Hepatic stellate cell (primary cell): Measurements from ENCODE around the gene UBE2D4.
"Not testable (repeated sequence)": the region's sequence is repeated elsewhere in the genome, so short reads cannot be mapped to it uniquely, and the experiment has no call there.

ENCODE experiments used
- DNase-seq: peaks from one replicate; pipeline ENCODE4 v3.0.0; 2011; ENCODE audit warnings: low spot score

Gene UBE2D4

GRCh38 chr7:43914795-43915194 is 11.4 kb upstream of the UBE2D4 start:
- no peak for DNase-seq

DNA sequence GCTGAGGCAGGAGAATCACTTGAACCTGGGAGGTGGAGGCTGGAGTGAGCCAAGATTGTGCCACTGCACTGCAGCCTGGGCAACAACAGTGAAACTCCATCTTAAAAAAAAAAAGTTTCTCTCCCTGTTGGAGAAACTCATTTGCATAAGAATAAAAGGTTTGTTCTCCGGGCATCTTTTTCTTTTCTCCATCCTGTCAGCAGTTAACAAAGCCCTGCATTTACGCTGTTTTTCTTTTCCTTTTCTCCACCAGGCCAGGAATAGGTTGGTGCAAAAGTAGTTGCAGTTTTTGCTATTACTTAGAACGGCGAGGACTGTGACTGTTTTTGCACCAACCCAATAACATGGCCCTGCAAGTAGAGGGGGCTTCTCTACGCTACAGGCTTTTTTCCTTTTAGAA is 10.3 kb upstream of the UBE2D4 start:
- DNase-seq, result no peak

DNA sequence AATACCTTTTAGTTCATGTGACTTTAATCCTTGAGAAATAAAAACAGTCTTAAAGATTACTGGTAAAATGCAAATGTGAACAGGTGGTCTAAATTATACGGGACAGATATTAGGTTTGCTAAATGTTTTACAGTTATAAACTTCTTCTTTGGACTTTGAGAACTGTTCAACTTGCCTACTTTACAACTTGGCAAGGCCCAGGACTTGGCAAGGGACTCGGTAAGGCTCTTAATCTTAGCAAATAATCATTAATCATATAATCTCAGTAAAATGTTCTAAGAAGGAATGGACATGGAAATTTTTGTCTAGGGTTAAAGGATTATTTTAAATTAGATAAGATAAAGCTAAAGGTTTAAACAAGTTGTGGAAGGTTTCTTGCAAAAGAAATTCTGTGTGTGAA is 4.8 kb upstream of the UBE2D4 start:
- no peak for DNase-seq

DNA sequence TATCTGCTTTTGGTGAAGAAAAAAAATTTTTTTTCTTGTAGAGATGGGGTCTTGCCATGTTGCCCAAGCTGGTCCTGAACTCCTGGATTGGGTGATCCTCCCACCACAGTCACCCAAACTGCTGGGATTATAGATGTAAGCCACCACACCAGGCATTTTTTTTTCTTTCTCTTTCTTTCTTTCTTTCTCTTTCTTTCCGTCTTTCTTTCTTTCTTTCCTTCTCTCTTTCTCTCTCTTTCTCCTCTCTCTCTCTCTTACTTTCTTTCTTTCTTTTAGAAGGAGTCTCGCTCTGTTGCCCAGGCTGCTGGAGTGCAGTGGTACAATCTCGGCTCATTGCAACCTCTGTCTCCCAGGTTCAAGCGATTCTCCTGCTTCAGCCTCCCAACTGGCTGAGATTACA is 3.5 kb upstream of the UBE2D4 start:
- no peak for DNase-seq

DNA sequence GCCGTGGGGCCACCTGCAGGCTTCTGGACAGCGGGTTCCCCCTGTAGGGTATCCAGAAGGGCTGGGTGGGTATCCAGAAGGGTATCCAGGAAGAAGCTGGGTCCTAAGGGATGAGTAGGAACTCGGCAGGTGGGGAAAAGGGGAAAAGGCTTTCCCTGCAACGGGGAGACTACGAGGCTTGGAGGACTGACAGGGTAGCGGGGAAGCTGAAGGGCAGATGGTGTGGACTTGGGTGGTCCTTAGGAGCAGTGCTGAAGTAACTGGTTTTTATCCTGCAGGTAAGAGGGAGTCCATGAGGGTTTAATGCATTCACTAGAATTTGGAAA is 525 bp downstream of the UBE2D4 start:
- DNase-seq, result no peak

DNA sequence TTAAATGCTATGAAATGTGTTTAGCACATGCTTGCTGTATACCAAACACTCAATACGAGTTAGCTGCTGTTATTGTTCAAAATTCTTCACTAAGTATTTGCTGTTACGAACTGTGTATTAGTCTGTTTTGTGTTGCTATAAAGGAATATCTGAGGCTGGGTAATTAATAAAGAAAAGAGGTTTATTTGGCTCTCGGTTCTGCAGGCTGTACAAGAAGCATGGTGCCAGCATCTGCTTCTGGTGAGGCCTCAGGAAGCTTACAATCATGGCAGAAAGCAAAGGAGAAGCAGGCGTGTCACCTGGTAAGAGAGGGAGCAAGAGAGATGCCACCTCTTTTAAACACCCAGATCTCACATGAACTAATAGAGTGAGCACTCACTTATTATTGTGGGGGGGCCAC is 1.6 kb downstream of the UBE2D4 start:
- DNase-seq, result no peak

- no peak for DNase-seq
Measured at GRCh38 chr7:43929529-43930457, 3.6 kb downstream of the UBE2D4 start.

DNA sequence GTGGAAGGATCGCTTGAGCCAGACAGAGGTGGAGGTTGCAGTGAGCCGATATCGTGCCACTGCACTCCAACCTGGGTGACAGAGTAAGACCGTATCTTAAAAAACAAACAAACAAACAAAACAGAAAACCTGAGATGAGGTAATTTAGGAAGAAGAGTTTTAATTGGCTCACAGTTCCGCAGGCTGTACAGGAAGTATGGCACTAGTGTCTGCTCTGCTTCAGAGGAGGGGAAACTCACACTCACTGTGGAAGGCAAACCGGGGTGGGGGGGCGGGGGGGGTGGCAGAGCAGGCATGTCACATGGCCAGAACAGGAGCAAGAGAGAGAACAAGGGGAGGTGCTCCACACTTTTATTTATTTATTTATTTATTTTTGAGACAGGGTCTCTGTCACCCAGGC is 5.1 kb downstream of the UBE2D4 start:
- DNase-seq, result no peak

DNA sequence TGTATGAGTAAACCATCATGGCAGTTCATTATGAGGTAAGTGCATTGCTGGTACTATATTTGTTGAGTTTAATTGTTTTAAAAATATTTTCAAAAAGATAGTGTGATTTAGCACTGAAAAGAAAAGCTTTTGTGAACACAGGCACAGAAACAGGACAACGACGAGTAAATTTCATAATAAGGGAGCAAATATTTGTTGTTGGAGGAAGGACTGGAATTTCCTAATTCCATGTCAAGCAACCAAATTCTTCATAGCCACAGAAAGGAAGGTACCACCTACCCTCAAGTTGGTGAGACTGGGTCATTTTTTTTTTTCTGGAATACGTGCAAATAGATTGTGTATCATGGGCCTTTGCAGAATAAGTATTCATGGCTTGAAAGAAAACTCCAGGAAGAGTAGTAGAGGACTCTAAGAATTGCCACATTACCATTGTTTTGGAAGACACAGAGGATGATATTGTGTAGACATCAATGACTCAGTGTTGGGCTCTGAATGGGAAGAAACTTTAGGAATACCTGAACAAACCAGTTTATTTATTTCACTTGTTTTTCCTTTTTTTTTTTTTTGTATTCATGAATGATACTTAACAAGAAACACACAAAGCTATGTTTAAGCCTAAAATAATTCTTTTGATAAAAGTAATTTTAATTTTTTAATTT is 7.8 kb downstream of the UBE2D4 start:
- no peak for DNase-seq

GRCh38 chr7:43937444-43937843 is 11.2 kb downstream of the UBE2D4 start:
- DNase-seq, result no peak

DNA sequence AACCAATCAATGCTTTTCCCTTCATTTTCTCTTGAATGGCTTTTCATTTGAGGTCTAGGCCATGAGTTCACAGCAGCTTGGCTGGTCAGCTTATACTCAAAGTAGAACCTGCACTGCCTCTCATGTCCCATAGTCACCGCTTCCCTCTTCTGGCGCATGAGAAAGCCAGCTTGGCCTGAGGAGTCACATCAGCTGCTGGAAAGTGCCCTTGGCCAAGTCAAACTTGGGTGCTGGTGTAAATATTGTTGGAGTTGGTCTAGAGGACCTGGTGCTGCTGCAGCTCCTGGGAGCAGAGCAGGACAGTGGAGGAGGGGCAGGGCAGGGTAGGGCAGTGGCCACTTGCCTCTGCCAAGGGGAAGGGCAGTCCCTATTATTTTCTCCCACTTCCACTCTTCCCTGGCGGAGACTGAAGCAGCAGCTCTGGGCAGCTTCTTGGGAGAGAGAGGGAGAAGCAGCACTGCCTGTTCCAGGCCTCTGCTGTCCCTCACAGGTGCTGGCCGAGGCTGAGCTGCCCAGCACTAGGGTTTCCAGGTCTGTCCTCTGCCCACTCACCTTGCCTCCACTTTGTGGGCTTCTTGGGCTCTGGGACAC is 12.8 kb downstream of the UBE2D4 start:
- DNase-seq, result no peak

- no peak for DNase-seq
Measured at GRCh38 chr7:43942250-43942649, 16.0 kb downstream of the UBE2D4 start.

GRCh38 chr7:43942997-43943396 is 16.8 kb downstream of the UBE2D4 start:
- DNase-seq, result no peak

DNA sequence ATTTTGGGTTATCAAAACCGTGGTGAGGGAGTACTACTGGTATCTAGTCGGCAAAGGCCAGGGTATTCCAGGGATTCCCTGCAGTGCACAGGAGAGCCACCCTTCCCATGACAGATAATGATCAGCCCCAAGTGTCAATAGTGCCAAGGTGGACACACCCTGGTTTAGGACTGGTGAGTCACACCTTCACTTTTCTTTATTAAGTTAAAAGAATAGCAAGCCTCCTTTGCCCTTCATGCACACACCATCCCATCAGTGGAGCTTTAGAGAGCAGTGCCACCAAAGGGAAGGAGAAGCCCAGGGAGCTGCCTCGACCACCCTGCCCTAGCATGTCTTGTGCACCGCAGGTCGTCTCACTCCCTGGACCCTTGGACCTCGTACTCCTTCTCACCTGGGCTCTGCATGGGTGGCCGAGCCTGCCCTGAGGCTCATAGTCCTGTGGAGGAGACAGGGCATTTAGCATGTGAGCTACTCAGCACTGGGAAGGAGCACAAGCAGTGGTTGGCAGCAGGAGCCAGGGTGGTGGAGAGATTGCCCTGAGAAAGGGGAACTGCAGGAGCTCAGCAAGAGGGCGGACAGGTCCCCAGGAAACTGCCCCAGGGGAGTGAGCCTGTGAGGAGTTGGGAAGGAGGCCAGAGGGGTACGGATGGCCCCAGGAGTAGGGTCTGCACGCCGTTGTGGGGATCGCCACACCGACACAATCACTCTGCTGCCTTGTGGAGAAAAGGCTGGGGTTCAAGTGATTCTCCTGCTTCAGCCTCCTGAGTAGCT is 17.4 kb downstream of the UBE2D4 start:
- no peak for DNase-seq

GRCh38 chr7:43944286-43944685 is 18.1 kb downstream of the UBE2D4 start:
- no peak for DNase-seq

DNA sequence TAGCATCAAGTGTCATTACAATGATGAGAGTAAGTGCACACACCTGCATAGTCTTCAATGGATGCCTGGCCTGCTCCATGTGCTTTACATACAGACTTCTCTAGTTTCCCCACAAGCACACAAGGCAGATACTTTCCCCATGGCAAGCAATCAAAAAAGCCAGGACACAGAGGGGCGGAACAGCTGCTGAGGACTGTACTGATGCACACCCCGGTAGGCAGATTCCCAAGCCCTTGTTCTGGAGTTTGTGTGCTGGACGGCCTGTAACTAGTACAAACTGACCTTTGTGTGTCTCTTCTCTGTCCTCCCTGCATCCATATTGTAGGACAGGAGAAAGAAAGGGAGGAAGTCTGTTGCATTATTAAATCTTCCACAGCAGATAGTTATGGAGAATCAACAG is 25.8 kb downstream of the UBE2D4 start:
- DNase-seq, result no peak

DNA sequence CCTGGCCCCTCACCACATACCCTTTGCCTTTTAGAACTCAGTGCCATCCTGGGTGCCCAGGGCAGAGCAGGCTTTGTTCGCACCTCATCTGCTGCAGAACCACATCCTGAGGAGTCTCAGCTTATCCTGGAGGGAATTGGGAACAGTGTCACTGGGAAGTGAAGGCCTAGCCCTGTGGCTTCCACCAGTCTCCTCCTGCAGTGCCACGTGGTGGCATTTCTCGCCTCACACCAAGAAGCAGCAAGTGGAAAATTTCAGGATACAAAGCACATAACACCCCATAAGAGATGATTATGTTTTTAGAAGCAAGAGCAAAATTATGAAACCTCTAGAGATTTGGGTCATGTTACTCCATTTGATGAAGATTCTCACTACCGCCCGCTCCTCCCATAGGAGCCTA is 26.8 kb downstream of the UBE2D4 start:
- no peak for DNase-seq

DNA sequence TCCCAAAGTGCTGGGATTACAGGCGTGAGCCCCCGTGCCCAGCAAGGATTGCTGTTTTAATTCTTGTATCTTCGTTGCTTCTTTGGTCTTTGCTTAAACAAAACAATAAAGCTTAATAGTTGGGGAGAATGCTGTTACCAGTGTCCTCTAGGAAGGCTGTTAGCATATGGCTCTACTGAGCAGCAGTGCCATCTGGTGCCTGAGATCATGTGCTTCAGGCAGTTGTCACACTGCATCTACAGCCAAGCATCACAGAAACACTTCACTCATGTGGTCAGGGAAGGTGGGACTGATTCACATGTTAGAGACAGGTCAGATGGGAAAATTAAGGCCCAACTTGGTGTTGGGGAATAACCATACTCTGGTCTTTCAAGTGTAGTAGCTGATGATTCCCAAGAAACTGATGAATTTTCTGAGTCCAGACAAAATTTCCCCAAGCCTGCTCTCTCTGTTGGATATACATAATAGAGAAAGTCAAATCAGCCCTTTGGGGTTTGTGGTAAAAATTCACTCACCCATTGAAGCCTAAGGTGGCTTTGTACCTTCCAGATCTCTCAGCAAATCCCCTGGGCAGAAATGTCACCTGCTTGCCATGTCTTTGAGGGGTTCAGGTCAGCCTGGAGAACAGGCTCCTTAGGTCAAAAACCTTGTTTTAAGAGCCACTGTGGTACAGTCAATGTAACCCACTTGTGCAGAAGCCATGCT is 28.4 kb downstream of the UBE2D4 start:
- DNase-seq, result peak; percentile 77

- DNase-seq, result no peak
Measured at GRCh38 chr7:43956027-43956426, 29.8 kb downstream of the UBE2D4 start.

GRCh38 chr7:43960933-43961332 is 34.7 kb downstream of the UBE2D4 start:
- DNase-seq, result no peak

DNA sequence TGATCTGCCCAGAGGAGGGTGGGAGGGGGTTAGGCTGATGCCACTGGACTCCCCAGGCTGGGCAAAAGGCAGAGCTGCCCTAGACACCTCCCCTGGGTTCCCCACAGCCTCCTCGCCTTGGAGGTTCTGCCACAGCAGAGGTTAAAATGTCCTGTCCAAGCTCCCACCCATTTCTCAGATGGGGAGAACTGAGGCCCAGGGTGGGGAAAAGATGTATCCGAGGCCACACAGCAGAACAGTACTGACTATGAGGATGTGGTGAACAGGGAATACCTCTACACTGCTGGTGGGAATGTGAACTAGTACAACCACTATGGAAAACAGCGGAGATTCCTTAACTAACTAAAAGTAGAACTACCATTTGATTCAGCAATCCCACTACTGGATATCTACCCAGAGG is 40.2 kb downstream of the UBE2D4 start:
- DNase-seq, result not testable (repeated sequence)
